Amniotic epithelial cell (primary cell): Measurements from ENCODE around the gene GLIPR2.
"Not testable (repeated sequence)": the region's sequence is repeated elsewhere in the genome, so short reads cannot be mapped to it uniquely, and the experiment has no call there.

ENCODE experiments used
- DNase-seq: peaks from one replicate; pipeline ENCODE4 v3.0.0-alpha.2; 2010; ENCODE audit warnings: low read depth

Gene GLIPR2

GRCh38 chr9:36144309-36145232 lies 8.0 kb downstream of the GLIPR2 start:
- DNase-seq, result no peak

DNA sequence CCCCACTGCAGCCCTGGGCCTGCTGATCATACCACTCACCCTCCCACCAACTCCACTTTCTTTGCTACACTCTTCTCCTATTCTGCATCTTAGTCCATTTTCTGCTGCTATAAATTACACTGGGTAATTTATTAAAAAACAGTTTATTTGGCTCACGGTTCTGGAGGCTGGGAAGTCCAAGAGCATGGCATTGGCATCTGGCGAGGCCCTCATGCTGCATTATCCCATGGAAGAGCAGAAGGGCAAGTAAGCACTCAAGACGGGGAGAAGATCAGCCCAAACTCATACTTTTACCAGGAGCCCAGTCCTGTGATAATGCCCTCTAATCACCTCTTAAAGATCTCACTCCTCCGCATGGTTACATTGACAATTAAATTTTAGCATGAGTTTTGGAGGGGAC lies 9.4 kb downstream of the GLIPR2 start:
- DNase-seq, result no peak

GRCh38 chr9:36146651-36147050 lies 10.1 kb downstream of the GLIPR2 start:
- no peak for DNase-seq

DNA sequence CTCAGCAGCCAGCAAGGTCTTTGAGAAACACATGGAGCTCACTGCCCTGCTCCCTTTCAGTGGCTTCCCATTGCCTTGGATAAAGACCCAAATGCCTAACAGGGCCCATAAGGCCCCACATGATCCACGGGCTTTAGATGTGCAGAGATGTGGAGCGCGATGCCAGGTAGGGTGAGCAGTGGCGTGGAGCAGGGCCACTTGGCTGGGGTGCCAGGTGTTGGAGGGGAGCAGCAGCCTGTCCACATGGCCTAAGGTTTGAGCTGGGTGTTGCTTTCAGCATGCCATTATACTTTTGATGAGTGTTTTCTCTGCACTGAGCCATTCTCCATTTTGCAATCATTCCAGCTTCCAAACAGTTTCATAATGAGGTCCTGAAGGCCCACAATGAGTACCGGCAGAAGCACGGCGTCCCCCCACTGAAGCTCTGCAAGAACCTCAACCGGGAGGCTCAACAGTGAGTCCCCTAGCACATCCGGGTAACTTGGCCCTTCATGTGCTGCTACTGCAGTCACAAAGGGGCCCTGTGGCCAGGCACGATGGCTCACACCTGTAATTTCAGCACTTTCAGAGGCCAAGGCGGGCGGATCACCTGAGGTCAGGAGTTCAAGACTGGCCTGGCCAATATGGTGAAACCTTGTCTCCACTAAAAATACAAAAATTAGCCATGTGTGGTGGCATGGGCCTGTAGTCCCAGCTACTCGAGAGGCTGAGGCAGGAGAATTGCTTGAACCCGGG lies 11.1 kb downstream of the GLIPR2 start:
- no peak for DNase-seq

- DNase-seq, result peak; percentile 98
Observed at GRCh38 chr9:36148311-36149051, 11.9 kb downstream of the GLIPR2 start.

DNA sequence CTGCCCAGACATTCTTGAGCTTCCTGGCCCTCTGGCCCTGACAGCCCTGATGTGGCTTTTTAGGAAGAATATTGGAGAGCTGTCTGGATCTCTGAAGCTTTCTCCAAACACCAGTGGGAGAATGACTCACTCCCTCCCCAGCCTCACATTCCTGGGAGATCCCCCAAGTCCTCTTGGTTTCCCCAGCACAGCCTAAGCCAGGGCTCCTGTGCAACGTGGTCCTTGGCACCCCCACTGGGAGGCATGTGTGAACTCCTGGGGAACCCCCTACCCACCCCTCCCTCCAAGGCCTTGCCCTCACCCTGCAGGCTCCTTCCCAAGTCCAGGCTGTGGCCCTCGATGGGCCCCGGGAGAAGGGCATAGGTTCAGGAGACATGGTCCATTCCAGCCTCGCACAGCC lies 12.7 kb downstream of the GLIPR2 start:
- DNase-seq, result peak; percentile 83

GRCh38 chr9:36150574-36151315 lies 14.2 kb downstream of the GLIPR2 start:
- DNase-seq, result peak; percentile 40

DNA sequence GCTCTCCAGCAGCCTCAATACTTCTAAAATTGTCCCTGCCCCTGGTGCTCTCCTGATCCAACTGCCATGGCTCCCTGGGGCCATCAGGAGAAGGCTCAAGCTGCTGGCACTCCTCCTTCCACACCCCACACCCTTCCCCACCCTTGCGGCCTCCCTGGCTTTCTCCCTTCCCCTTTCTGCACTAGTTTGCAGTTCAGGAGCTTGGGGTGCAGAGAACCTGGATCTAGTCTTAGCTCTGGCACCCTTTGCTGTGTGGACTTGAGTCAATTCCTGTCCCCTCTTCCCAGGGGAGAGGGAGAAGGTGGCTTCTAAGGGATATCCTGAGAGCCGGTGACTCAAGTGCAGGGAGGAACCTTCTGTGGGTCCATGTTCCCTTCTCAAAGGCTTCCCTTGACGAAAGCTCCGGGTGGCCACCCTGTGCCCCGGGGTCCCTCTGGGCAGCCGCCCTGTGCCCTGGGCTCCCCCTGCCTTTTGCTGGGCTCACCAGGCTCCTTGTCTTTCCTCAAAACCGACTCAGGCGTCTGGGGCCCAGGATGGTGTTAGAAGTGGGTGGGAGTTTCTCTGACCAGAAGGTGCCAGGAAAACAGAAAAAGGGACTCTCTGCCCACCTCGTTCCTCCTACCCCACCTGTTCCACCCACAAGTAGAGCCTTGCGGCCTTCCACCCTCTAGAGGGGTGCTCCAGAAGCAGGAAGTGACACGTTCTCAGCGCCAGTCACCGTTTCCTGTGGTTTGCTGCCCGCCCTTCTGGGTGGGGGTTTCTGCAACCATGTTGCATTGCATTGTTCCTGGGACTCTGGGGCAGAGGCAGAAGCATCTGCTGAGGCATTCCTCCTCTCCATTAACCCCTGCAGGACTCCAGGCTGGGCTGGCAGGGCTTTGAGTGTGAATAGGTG lies 15.0 kb downstream of the GLIPR2 start:
- peak; percentile 69 for DNase-seq

GRCh38 chr9:36152741-36153438 lies 16.4 kb downstream of the GLIPR2 start:
- no peak for DNase-seq

GRCh38 chr9:36153746-36154145 lies 17.2 kb downstream of the GLIPR2 start:
- DNase-seq, result no peak

GRCh38 chr9:36154331-36154952 lies 17.9 kb downstream of the GLIPR2 start:
- DNase-seq, result peak; percentile 90

GRCh38 chr9:36156116-36156515 lies 19.6 kb downstream of the GLIPR2 start:
- no peak for DNase-seq

DNA sequence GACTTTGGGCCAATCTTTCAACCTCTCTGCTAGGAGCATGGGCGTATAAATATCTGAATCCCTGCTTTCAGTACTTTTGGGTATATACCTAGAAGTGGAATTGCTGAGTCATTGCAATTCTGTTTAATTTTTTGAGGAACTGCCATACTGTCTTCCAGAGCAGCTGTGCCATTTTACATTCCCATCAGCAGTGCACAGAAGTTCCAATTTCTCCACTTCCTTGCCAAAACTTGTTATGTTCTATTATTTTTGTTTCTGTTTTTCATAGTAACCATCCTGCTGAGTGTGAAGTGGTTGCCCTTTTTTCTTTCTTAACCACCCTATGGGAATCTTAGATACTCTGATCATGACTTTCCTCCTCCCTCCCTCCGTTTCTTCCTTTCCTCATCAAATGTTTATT lies 21.6 kb downstream of the GLIPR2 start:
- DNase-seq, result no peak

DNA sequence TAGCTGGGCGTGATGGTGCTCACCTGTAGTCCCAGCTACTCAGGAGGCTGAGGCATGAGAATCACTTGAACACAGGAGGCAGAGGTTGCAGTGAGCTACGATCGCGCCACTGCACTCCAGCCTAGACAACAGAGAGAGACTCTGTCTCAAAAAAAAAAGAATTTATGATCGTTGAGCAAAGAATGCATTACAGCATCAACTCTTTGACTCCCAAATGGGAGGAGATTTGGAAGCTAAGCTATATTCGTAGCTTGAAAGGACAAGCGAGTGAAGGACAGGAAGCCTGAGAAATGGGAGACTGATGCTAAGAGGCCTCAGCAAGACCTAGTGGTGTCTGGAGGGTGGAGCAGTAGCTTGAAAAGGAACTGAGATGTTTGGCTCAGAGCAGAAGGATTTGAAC lies 22.4 kb downstream of the GLIPR2 start:
- DNase-seq, result no peak

- not testable (repeated sequence) for DNase-seq
Observed at GRCh38 chr9:36159509-36159908, 23.0 kb downstream of the GLIPR2 start.

- DNase-seq, result not testable (repeated sequence)
Observed at GRCh38 chr9:36160126-36160525, 23.6 kb downstream of the GLIPR2 start.

GRCh38 chr9:36161187-36161586 lies 24.7 kb downstream of the GLIPR2 start:
- DNase-seq, result peak; percentile 52

GRCh38 chr9:36162211-36162738 lies 25.7 kb downstream of the GLIPR2 start:
- no peak for DNase-seq

GRCh38 chr9:36163049-36163785 lies 26.7 kb downstream of the GLIPR2 start:
- DNase-seq, result peak; percentile 92
